HG03354 (cell line): ENCODE results near the gene CNTF.

Source experiments
- ATAC-seq: cut with Tn5 transposase; IDR thresholded peaks from one replicate; pipeline ENCODE4 v1.9.1; 2021; ENCODE audit warnings: mild to moderate bottlenecking; ENCODE audit not compliant: unreplicated experiment, poor library complexity, severe bottlenecking

CNTF gene

DNA sequence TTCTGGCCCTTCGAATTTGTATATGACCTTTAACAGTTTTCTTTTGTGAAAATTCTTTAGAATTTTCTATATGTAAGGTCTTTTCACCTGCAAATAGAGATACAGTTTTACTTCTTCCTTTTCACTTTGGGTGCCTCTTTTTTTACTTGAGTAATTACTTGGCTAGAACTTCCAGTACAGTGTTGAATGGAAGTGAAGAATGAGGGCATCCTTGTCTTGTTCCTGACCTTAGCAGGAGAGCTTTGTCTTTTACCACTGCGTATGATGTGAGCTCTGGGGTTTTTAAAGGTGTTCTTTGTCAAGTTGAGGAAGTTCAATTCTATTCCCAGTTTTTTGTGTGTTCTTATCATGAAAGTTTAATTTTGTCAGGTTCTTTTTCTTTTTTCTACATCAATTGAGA lies 22.0 kb upstream of the CNTF start:
- ATAC-seq, result no peak

DNA sequence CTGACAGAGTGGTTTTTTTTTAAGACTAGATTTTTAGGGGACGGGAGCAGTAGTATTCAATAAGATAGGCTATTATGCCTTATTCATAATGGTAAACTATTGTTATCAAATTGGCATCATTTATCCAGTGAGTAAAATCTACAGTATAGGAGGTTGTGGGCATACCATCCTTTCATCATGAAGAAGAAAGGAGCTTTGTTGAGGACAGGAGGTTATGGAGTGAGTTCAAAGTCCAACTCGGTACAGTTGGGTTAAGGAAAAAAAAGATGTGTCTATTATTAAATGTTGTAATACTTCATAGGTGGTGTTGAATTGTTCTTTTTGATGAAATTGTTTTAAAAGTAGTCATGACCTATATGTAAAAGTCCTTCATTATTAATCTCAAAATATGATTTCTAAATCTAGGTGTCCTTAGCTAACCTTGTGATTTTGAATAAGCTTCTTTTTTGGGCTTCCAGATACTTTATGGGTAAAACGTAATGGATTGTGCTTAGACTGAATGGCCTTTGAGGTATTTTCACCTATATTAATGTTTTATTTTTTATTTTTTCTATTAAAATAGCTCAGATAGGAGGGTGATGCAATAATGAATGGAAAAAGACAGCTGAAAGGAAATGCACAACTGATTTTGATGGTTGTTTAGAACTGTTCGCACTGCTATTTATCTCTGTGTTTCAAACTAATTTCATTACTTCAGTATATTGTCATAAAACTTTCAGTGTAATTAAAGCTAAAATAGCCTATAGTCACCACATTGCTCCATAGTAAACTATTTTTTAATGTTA lies 15.3 kb upstream of the CNTF start:
- no peak for ATAC-seq

DNA sequence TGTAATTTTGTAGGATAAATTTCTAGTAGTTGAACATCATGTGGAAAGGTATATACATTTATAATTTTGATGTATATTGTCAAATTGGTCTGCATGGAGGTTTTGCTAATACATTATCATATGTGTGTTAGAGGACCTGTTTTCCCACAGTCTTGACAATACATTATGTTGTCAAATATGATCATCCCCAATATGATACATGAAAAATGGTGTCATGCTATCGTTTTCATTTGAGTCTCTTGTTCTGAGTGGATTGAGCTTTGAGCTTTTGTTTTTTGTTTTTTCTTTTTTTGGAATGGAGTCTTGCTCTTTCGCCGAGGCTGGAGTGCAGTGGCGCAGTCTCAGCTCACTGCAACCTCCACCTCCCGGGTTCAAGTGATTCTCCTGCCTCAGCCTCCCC lies 14.1 kb upstream of the CNTF start:
- ATAC-seq, result no peak

DNA sequence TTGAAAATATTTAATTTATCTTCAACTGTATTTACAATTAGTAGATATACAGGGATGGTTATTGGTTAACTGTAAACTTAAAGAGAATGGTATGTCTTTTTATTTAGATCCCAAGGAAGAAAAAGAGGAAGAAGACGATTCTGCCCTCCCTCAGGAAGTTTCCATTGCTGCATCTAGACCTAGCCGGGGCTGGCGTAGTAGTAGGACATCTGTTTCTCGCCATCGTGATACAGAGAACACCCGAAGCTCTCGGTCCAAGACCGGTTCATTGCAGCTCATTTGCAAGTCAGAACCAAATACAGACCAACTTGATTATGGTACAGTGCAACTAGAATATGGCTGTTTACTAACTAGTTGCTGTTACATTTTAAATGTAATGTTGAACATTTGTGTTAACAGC lies 12.7 kb upstream of the CNTF start:
- ATAC-seq, result no peak

DNA sequence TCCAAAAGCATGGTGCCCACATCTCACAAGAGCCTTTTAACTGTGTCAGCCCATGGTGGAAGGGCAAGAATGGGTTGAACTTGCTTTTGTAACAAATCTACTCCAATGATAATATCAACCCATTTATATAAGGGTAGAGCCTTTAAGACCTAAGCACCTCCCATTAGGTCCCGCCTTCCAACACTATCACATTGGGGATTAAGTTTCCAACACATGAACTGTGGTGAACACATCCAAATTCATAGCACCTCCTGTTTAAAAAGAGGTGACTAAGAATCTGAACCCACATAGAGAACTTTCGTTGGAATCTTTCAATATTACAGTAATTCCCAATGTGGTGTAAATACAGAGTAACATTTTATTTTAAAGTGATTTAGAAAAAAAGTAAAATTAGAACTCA lies 9.2 kb upstream of the CNTF start:
- ATAC-seq, result no peak

DNA sequence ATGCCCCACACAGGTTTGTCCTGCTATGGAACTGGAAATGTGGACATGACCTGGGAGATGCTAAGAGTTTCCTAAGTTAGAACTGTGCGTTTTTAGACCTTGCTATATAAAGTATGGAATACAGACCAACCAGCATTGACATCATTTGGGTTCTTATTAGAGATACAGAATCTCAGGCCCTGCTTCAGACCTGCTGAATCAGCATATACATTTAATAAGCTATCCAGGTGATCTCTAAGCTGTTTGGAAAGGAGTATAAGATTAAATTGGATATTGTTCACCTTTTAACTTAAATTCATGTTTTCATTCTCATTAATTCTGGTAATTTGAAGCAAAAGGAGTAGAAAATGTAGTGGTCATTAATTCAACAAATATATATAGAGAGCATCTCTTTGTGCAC lies 6.9 kb upstream of the CNTF start:
- ATAC-seq, result no peak

DNA sequence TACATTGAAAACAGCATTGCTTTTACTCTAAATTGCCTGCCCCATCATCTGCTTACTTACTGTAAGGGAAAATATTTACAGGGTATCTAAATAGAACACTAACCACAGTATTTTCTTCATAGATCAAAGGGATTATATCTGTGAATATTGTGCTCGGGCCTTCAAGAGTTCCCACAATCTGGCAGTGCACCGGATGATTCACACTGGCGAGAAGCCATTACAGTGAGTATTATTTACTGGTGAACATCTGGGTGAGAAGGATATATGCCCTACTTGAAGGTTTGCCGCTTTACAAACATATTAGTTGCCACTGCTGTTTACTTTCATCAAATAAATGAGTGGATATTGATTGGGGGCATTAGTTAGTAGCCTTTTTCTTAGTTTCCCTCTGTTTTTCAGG lies 5.9 kb upstream of the CNTF start:
- no peak for ATAC-seq

DNA sequence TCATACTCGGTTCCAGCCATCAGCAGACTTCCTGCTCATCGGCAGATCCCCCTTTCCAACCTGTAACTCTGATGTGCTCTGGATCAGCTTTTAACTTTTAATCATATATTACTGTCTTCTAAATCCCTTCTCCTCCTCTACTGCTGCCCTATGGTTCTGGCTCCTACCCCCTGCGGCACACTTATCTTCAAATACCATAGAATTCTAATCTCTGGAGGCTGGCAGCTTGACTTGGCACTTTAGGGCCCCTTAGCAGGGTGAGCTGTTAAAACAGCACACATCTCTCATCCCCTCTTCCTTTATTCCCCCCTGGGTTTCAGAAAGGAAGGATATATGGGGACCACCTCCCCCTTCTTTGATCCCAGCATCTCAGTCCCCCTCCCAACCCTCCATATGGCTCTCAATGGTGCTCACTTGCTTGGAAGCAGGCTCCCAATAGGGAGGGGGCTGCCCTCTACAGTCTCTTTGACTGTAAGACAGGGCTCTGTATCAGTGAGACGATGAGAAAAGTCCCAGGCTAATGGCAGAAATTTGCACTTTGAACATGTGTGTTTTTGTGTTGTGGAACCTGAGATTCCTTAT lies 4.4 kb upstream of the CNTF start:
- ATAC-seq, result no peak

DNA sequence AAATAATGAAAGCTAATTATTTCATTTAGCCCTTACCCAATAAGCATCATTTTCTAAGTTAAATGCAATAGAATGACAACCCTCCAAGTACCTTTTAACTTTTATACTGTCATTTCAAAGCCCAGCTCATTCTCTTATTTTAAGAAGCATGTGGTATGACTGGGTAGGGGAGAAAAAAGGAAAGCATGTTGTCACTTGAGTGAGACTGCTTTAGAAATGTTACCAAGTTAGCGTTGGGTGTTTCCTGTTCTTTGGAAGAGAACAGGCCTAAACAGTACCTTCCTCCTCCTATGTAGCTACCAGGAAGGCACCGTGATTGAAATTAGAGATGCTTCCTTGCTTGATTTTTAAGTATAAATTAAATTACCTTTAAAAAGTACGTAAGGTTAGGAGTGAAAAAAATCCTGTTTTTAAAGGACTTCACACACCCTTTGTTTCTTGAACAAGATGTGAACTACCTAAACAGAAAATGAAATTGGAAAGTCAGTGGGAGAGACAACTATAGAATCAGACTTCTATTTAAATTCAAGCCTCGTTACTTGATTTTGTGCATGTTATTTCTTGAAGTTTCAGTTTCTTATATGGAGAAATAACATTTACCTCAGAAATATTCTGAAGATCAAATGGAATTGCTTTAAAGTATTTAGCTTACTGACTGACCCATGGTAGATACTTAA lies 741 bp upstream of the CNTF start:
- ATAC-seq, result no peak

DNA sequence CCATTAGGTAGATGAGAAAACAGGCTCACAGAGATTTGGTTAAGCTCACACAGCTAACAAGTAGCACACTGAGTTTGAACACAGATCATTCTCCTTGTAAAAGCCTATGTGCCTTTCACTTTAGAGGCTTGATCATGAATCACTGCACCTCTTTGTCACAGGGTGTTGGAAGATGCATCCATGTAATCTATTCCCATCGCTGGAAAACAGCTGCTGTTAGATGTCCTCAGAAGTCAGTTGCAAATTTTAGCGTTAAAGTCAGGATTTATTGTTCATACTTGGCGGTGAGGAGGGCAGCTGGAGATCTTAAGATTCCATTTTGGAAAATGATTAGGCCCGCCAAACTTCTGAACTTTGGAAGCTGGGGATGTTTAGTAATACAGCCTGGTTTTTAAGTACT lies 2.6 kb downstream of the CNTF start:
- ATAC-seq, result no peak

DNA sequence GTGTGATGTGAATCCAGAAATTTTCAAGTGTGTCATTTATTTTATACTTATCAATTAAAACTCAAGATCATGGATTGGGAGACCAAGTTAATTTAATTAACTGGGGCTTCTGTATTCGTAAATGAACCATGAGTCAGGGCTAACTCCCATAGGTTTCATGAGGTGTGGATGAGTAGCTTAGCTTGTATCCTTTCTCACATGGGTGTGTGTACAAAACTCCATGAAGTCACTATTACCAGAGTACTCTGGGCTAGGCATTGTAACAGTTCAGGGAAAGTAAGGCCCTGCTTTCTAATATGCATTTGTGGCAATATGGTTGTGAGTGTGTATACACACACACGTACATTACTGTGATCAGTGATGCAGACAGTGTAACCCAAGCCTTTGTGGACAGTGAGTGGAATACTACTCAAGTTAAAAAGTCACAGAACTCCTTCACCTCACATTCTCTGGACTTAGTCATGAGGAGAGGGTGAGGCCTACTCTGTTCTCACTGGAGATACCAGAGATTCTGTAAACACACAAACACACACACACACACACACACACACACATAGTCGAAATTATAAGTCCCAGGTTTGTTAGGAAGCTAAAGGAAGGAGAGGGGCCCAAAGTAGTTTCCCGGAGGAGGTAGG lies 3.5 kb downstream of the CNTF start:
- no peak for ATAC-seq

DNA sequence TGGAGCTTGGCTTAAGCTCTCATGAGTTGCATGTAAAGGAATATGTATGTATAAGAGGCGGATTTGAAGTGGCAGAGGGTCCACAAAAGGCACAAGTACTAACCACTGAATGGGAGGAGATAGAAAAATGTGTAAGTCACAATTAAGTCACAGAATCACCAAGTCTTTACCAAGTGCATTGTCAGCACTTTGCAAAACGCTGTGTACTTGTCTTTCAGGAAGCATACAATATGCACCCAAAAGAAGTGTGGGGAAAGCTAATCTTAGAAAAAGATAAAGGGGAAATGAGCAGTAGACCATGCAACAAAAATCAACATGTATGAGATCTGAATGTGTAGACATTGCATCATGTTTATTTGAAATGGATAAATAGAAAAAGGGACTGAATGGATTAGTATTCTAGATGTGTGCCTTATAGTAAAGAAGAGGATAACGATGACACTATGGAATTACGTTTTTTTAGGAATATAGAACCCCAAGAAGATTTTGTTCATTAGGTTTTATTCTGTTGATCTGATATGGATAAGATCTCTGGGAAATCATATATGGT lies 4.5 kb downstream of the CNTF start:
- no peak for ATAC-seq

DNA sequence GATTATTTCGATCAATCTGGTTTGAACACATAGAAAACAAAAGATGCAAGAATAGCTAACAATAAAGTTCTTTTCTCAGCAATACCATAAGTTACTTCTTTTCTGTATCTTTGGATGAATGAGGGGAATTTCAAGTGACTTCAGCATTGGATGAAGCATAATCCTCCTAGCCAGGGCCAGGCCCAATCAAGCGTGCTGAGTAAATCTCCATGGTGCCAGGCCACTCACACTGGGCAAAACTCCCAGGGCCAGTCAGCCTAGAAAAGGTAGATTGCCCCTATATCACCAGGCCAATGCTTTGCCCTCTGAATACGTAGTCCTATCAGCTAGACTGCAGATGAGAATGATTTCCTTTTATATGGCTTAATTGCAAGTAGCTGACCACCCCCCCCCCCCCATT lies 6.0 kb downstream of the CNTF start:
- ATAC-seq, result no peak

DNA sequence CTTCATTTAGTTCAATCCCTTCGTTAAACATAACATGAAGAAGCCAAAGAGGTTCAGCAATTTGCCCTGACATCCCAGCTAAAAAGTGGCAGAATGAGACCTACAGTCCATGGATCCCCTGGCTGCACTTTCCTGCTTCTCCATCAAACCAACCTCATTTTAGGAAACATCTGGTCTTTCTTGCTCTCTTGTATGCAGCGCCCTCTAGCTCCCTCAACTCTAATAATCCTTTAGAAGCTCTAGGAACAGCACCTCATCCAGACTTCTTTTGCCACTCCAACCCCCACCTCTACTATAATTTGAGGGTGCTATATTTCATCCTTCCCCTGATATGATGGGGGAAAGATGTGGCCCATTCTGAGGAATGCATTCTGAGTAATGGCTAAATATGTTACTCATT lies 7.4 kb downstream of the CNTF start:
- ATAC-seq, result no peak

DNA sequence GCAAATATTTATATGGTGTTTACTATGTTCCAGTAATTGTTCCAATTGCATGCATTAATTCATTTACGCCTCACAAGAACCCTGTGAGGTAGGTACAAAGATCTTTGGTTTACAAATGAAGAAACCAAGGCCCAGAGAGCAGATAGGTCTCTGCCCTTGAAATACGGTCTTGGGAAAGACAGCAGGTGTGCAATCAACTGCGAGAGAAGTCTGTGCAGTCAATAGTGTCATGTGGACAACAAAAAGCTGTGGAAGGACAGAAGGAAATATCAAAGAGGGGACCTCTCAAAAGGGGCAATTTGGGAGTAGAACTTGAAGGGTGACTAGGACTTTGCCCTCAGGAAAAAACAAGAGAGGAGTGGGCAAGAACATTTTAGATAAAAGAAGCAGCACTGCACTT lies 8.9 kb downstream of the CNTF start:
- no peak for ATAC-seq

DNA sequence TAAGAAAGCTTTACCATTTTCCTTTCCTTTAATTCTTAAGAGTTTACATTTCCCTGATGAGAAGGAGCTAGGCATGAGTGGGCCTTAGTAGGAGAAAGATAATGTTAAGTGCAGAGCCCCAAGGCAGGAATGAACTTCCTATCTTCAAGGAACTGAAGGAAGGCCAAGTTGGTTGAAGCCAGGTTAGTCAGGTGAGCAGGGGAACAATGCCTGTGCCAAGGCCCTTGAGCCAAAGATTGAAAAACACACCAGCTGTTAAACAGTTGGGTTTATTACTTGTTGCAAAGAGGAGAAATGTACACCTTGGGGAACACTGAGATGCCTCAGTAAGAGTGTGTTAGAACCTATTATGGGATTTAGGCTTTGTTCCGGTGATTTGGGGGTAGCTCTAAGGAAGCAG lies 10.0 kb downstream of the CNTF start:
- ATAC-seq, result no peak

DNA sequence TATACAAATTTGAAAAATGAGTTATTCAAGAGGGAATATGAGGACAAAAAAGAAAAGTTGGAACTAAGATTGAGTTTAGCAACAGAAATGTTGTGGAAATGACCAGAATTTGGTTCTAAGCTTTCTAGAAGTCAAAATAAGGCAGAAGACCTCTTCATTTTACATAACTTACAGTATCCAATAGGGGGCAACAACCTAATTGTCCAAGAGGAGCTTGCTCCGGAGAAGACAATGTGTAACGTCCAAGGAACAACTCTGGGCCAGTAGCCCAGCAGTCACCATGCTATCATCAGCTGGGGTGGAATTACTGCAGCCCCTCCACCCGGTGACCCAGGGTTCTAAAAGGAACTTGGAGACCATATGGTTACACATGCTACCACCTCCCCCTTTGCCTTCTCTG lies 14.1 kb downstream of the CNTF start:
- ATAC-seq, result no peak

DNA sequence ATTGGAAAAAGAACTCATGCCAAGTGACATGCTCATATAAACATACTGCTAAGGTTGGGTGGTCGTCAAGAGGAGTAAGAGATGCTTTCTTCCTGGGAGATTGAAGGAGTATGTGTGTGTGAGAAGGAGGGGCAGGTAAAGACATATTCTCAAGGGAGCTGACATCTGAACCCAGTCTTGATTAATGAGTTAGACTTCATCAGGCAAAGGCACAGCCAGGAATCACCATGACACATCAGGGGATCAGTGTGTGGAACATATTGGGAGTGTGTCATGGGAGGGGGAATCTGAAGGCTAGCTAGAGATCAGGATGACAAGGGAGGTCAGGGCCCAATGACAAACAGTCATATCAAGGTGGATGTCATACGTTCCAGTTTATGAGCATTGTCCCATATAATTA lies 14.9 kb downstream of the CNTF start:
- ATAC-seq, result no peak

DNA sequence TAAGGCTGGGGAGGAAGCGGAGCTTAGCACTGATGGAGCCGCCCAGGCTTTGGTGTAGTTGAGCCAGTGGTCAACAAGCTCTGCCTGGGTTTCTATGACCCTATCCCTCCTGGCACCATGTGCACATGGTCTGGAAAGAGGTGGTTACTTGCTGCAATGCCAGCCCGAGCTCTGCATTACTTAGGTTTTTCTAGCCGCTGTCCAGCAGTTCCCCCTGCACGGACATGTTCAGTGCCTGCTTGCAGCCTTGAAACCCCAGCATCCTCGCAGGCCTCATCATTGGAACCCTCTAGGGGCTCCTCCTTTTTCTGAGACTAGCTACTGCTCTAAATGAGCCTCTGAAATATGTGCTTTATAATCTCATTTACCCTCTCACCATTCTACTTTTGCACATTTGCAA lies 16.6 kb downstream of the CNTF start:
- no peak for ATAC-seq

DNA sequence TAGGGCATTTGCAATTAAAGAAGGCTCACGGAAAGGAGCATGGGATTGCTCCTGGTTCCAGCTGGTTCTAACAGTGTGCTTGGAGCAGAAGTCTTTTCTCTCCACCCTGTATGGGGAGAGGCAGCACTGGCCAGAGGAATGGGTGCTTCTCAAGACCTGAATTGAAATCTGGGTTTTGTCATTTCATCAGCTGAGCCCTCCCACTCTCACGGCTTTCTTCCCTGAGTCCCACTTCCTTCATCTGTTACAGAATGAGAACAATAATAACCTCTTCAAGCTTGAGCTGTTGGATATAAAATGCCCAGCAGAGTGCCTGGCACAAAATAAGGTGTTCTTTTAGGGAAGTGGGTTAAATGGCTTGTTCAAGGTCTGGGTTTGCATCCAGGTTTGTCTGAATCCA lies 17.2 kb downstream of the CNTF start:
- ATAC-seq, result no peak
